Measurements from ENCODE around the gene LCN2. TPM values are rescaled to one million over a fixed set of nuclear protein-coding genes. Genes with fewer than 3 reads are reported as not detected.

LCN2 gene
- total and polyA plus RNA-seq, 9 of the 15 experiments (the other 6 are each of a cell fraction or from before 2014, with no cell fraction given), result 0.10 to 1.2 (median 0.44) TPM; not detected in 1

DNA sequence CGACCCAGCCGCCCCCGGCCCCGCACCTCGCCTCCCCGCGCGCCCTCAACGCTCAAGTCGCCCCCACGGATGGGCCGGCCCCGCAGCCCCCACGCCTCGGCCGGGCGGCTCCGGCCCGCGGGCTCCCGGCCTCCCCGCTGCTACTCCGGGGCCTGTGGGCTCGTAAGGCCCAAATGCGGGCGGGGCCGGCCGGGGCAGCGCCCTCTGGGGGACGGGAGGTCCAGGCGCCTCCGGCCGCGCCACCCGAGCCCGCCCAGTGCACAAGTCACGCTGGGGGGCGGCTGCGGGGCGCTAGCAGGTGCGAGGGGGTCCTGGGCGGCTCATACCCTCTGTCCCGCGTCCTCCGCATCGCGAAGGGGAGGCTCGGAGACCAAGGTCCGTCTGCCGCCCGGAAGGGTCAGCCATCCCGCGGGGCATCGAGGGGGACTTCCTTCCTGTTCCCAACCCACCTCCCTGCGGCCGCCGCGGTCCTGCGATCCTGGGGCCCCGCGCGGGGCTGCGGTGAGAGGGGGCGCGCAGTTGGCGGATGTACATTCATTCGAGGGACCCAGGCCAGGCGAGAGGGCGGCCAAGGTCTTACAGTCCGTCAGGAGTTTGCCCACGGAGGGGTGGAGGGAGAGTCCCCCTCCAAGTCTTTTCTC is 42.3 kb downstream of the LCN2 start, which contains the start of gene CIZ1 (continued):
- TF ChIP-seq, protein P1, sequence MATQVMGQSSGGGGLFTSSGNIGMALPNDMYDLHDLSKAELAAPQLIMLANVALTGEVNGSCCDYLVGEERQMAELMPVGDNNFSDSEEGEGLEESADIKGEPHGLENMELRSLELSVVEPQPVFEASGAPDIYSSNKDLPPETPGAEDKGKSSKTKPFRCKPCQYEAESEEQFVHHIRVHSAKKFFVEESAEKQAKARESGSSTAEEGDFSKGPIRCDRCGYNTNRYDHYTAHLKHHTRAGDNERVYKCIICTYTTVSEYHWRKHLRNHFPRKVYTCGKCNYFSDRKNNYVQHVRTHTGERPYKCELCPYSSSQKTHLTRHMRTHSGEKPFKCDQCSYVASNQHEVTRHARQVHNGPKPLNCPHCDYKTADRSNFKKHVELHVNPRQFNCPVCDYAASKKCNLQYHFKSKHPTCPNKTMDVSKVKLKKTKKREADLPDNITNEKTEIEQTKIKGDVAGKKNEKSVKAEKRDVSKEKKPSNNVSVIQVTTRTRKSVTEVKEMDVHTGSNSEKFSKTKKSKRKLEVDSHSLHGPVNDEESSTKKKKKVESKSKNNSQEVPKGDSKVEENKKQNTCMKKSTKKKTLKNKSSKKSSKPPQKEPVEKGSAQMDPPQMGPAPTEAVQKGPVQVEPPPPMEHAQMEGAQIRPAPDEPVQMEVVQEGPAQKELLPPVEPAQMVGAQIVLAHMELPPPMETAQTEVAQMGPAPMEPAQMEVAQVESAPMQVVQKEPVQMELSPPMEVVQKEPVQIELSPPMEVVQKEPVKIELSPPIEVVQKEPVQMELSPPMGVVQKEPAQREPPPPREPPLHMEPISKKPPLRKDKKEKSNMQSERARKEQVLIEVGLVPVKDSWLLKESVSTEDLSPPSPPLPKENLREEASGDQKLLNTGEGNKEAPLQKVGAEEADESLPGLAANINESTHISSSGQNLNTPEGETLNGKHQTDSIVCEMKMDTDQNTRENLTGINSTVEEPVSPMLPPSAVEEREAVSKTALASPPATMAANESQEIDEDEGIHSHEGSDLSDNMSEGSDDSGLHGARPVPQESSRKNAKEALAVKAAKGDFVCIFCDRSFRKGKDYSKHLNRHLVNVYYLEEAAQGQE (IDR thresholded peaks at IDR 0.05; ENCODE audit: borderline replicate concordance), result no peak
- TF ChIP-seq, protein P1 (CRISPR knock-in tag; IDR thresholded peaks at IDR 0.05; ENCODE audit: low read depth), result peak; percentile 79
- TF ChIP-seq, protein P2, sequence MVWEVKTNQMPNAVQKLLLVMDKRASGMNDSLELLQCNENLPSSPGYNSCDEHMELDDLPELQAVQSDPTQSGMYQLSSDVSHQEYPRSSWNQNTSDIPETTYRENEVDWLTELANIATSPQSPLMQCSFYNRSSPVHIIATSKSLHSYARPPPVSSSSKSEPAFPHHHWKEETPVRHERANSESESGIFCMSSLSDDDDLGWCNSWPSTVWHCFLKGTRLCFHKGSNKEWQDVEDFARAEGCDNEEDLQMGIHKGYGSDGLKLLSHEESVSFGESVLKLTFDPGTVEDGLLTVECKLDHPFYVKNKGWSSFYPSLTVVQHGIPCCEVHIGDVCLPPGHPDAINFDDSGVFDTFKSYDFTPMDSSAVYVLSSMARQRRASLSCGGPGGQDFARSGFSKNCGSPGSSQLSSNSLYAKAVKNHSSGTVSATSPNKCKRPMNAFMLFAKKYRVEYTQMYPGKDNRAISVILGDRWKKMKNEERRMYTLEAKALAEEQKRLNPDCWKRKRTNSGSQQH (CRISPR knock-in tag; IDR thresholded peaks at IDR 0.05), result peak; percentile 61; the same call in 1 of the 2 replicates
- TF ChIP-seq DIDO1 (tag; IDR thresholded peaks at IDR 0.05; ENCODE audit: low read depth) (peak; percentile 48; the same call in 1 of the 2 replicates), KHSRP (IDR thresholded peaks at IDR 0.05) (no peak), ETS2 (tag; IDR thresholded peaks at IDR 0.05; ENCODE audit: borderline replicate concordance, poor library complexity, severe bottlenecking) (peak; percentile 20), E2F3 (CRISPR knock-in tag; IDR thresholded peaks at IDR 0.05) (peak; percentile 94)
- TF ChIP-seq, protein P3, sequence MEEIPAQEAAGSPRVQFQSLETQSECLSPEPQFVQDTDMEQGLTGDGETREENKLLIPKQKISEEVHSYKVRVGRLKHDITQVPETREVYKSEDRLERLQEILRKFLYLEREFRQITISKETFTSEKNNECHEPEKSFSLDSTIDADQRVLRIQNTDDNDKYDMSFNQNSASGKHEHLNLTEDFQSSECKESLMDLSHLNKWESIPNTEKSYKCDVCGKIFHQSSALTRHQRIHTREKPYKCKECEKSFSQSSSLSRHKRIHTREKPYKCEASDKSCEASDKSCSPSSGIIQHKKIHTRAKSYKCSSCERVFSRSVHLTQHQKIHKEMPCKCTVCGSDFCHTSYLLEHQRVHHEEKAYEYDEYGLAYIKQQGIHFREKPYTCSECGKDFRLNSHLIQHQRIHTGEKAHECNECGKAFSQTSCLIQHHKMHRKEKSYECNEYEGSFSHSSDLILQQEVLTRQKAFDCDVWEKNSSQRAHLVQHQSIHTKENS (CRISPR knock-in tag; IDR thresholded peaks at IDR 0.05), result peak; percentile 50; the same call in 1 of the 2 replicates
- TF ChIP-seq, protein P4, sequence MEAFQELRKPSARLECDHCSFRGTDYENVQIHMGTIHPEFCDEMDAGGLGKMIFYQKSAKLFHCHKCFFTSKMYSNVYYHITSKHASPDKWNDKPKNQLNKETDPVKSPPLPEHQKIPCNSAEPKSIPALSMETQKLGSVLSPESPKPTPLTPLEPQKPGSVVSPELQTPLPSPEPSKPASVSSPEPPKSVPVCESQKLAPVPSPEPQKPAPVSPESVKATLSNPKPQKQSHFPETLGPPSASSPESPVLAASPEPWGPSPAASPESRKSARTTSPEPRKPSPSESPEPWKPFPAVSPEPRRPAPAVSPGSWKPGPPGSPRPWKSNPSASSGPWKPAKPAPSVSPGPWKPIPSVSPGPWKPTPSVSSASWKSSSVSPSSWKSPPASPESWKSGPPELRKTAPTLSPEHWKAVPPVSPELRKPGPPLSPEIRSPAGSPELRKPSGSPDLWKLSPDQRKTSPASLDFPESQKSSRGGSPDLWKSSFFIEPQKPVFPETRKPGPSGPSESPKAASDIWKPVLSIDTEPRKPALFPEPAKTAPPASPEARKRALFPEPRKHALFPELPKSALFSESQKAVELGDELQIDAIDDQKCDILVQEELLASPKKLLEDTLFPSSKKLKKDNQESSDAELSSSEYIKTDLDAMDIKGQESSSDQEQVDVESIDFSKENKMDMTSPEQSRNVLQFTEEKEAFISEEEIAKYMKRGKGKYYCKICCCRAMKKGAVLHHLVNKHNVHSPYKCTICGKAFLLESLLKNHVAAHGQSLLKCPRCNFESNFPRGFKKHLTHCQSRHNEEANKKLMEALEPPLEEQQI (IDR thresholded peaks at IDR 0.05), result no peak
- TF ChIP-seq, protein P5, sequence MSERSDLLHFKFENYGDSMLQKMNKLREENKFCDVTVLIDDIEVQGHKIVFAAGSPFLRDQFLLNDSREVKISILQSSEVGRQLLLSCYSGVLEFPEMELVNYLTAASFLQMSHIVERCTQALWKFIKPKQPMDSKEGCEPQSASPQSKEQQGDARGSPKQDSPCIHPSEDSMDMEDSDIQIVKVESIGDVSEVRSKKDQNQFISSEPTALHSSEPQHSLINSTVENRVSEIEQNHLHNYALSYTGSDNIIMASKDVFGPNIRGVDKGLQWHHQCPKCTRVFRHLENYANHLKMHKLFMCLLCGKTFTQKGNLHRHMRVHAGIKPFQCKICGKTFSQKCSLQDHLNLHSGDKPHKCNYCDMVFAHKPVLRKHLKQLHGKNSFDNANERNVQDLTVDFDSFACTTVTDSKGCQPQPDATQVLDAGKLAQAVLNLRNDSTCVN (CRISPR knock-in tag; IDR thresholded peaks at IDR 0.05), result peak; percentile 59; the same call in 1 of the 2 replicates
